Activated naive CD8-positive, alpha-beta T cell treated with anti-CD3 and anti-CD28 coated beads for 36 hours (primary cell): Measurements from ENCODE around the gene GRAMD1C. TPM values are rescaled to one million over a fixed set of nuclear protein-coding genes. Genes with fewer than 3 reads are reported as not detected.
A peak's percentile ranks its signal among the peaks of the same experiment; 100 is the strongest.
"Not testable (repeated sequence)": the region's sequence is repeated elsewhere in the genome, so short reads cannot be mapped to it uniquely, and the experiment has no call there.

ENCODE experiments used
- DNase-seq: peaks from one replicate; pipeline ENCODE4 v3.0.0; 2021
- H3K27ac Mint-ChIP-seq: one replicate; pipeline ENCODE4 v1.8.0; 2022; ENCODE audit warnings: mild to moderate bottlenecking, moderate library complexity, mixed read lengths
- H3K27me3 Mint-ChIP-seq: one replicate; pipeline ENCODE4 v1.8.0; 2022; ENCODE audit warnings: mild to moderate bottlenecking, mixed read lengths
- H3K36me3 Mint-ChIP-seq: one replicate; pipeline ENCODE4 v1.8.0; 2021; ENCODE audit warnings: mild to moderate bottlenecking, mixed read lengths
- H3K4me1 Mint-ChIP-seq: one replicate; pipeline ENCODE4 v1.8.0; 2021; ENCODE audit warnings: mixed read lengths
- H3K4me3 Mint-ChIP-seq: one replicate; pipeline ENCODE4 v1.8.0; 2022; ENCODE audit warnings: mild to moderate bottlenecking, moderate library complexity, mixed read lengths
- H3K9me3 Mint-ChIP-seq: one replicate; pipeline ENCODE4 v1.8.0; 2022; ENCODE audit warnings: mixed read lengths
- total RNA-seq, 2 experiments: library from RNA; stranded (reverse); gene quantifications; one replicate each; pipeline ENCODE4 v1.2.3, GENCODE V29; 2021

GRAMD1C gene
- total RNA-seq, 2 experiments from 2014 or later = 0.21 to 0.54 TPM

GRCh38 chr3:113839551-113839950 lies 963 bp downstream of the GRAMD1C start:
- H3K9me3 Mint-ChIP-seq = no peaks in the 10 kb centered on the region
- peaks cover 7% of the 10 kb centered on the region for H3K4me1 Mint-ChIP-seq
- H3K36me3 Mint-ChIP-seq = no peaks in the 10 kb centered on the region
- H3K27me3 Mint-ChIP-seq = no peaks in the 10 kb centered on the region
- H3K4me3 Mint-ChIP-seq = peak overlapping the region; percentile 13
- H3K27ac Mint-ChIP-seq = no peak overlapping the region
- DNase-seq = no peak

- no peaks in the 10 kb centered on the region for H3K27me3 Mint-ChIP-seq
- no peak overlapping the region for H3K4me3 Mint-ChIP-seq
- H3K9me3 Mint-ChIP-seq = no peaks in the 10 kb centered on the region
- DNase-seq = no peak
- H3K4me1 Mint-ChIP-seq = no peaks in the 10 kb centered on the region
- no peaks in the 10 kb centered on the region for H3K36me3 Mint-ChIP-seq
- H3K27ac Mint-ChIP-seq = no peak overlapping the region
These were observed 6.1 kb downstream of the GRAMD1C start for GRCh38 chr3:113844622-113845222.

- Mint-ChIP-seq H3K36me3 (no peaks in the 10 kb centered on the region), H3K4me1 (no peaks in the 10 kb centered on the region), H3K9me3 (no peaks in the 10 kb centered on the region), H3K4me3 (no peak overlapping the region), H3K27me3 (no peaks in the 10 kb centered on the region), H3K27ac (no peak overlapping the region)
- DNase-seq = no peak
These were observed 8.7 kb downstream of the GRAMD1C start for GRCh38 chr3:113847247-113847646.

- no peak overlapping the region for H3K27ac Mint-ChIP-seq
- H3K9me3 Mint-ChIP-seq = no peaks in the 10 kb centered on the region
- DNase-seq = no peak
- H3K27me3 Mint-ChIP-seq = no peaks in the 10 kb centered on the region
- H3K4me1 Mint-ChIP-seq = no peaks in the 10 kb centered on the region
- H3K4me3 Mint-ChIP-seq = no peak overlapping the region
- H3K36me3 Mint-ChIP-seq = no peaks in the 10 kb centered on the region
These were observed 9.3 kb downstream of the GRAMD1C start for GRCh38 chr3:113847664-113848461.

- not testable (repeated sequence) for H3K27ac Mint-ChIP-seq, H3K9me3 Mint-ChIP-seq, H3K36me3 Mint-ChIP-seq, H3K27me3 Mint-ChIP-seq, H3K4me1 Mint-ChIP-seq, H3K4me3 Mint-ChIP-seq, DNase-seq
These were observed 10.5 kb downstream of the GRAMD1C start for GRCh38 chr3:113849071-113849470.

GRCh38 chr3:113849841-113850240 lies 11.3 kb downstream of the GRAMD1C start:
- not testable (repeated sequence) for H3K27ac Mint-ChIP-seq, H3K27me3 Mint-ChIP-seq, H3K9me3 Mint-ChIP-seq, DNase-seq, H3K4me1 Mint-ChIP-seq, H3K36me3 Mint-ChIP-seq, H3K4me3 Mint-ChIP-seq

- not testable (repeated sequence) for H3K36me3 Mint-ChIP-seq, H3K4me3 Mint-ChIP-seq, H3K9me3 Mint-ChIP-seq, H3K27me3 Mint-ChIP-seq, H3K4me1 Mint-ChIP-seq, H3K27ac Mint-ChIP-seq, DNase-seq
These were observed 11.8 kb downstream of the GRAMD1C start for GRCh38 chr3:113850391-113850790.

GRCh38 chr3:113852506-113852905 lies 13.9 kb downstream of the GRAMD1C start:
- Mint-ChIP-seq H3K4me1 (no peaks in the 10 kb centered on the region), H3K9me3 (no peaks in the 10 kb centered on the region), H3K27me3 (no peaks in the 10 kb centered on the region), H3K4me3 (no peak overlapping the region), H3K27ac (no peak overlapping the region), H3K36me3 (no peaks in the 10 kb centered on the region)
- DNase-seq = no peak

GRCh38 chr3:113867506-113867905 lies 28.9 kb downstream of the GRAMD1C start:
- no peak overlapping the region for H3K27ac Mint-ChIP-seq
- H3K27me3 Mint-ChIP-seq = no peaks in the 10 kb centered on the region
- H3K4me1 Mint-ChIP-seq = no peaks in the 10 kb centered on the region
- no peak for DNase-seq
- no peaks in the 10 kb centered on the region for H3K36me3 Mint-ChIP-seq
- H3K4me3 Mint-ChIP-seq = no peak overlapping the region
- H3K9me3 Mint-ChIP-seq = peaks cover 1% of the 10 kb centered on the region

GRCh38 chr3:113873293-113873692 lies 34.7 kb downstream of the GRAMD1C start:
- no peak overlapping the region for H3K4me3 Mint-ChIP-seq
- H3K9me3 Mint-ChIP-seq = peaks cover 1% of the 10 kb centered on the region
- no peaks in the 10 kb centered on the region for H3K36me3 Mint-ChIP-seq
- no peaks in the 10 kb centered on the region for H3K4me1 Mint-ChIP-seq
- no peak overlapping the region for H3K27ac Mint-ChIP-seq
- no peak for DNase-seq
- H3K27me3 Mint-ChIP-seq = no peaks in the 10 kb centered on the region

- H3K4me3 Mint-ChIP-seq = no peak overlapping the region
- DNase-seq = no peak
- H3K27ac Mint-ChIP-seq = no peak overlapping the region
- H3K9me3 Mint-ChIP-seq = no peaks in the 10 kb centered on the region
- H3K4me1 Mint-ChIP-seq = no peaks in the 10 kb centered on the region
- no peaks in the 10 kb centered on the region for H3K27me3 Mint-ChIP-seq
- no peaks in the 10 kb centered on the region for H3K36me3 Mint-ChIP-seq
These were observed 35.4 kb downstream of the GRAMD1C start for GRCh38 chr3:113873814-113874526.

GRCh38 chr3:113878403-113878802 lies 39.8 kb downstream of the GRAMD1C start:
- Mint-ChIP-seq H3K27me3 (peaks cover 3% of the 10 kb centered on the region), H3K9me3 (no peaks in the 10 kb centered on the region), H3K27ac (no peak overlapping the region), H3K4me1 (no peaks in the 10 kb centered on the region), H3K36me3 (no peaks in the 10 kb centered on the region), H3K4me3 (no peak overlapping the region)
- DNase-seq = no peak

GRCh38 chr3:113885050-113885449 lies 46.5 kb downstream of the GRAMD1C start:
- Mint-ChIP-seq H3K4me1 (no peaks in the 10 kb centered on the region), H3K27ac (no peak overlapping the region), H3K36me3 (no peaks in the 10 kb centered on the region), H3K4me3 (no peak overlapping the region), H3K27me3 (no peaks in the 10 kb centered on the region), H3K9me3 (no peaks in the 10 kb centered on the region)
- DNase-seq = no peak

GRCh38 chr3:113890256-113890900 lies 51.8 kb downstream of the GRAMD1C start:
- no peak for DNase-seq
- no peak overlapping the region for H3K4me3 Mint-ChIP-seq

GRCh38 chr3:113894927-113895326 lies 56.3 kb downstream of the GRAMD1C start:
- Mint-ChIP-seq H3K4me3 (no peak overlapping the region), H3K27ac (no peak overlapping the region), H3K4me1 (peaks cover 5% of the 10 kb centered on the region), H3K36me3 (no peaks in the 10 kb centered on the region), H3K27me3 (no peaks in the 10 kb centered on the region), H3K9me3 (no peaks in the 10 kb centered on the region)
- DNase-seq = no peak

More at GRCh38 chr3:113890256-113890900, 51.8 kb downstream of the GRAMD1C start:
- Mint-ChIP-seq H3K36me3 (no peaks in the 10 kb centered on the region), H3K4me1 (no peaks in the 10 kb centered on the region), H3K27ac (no peak overlapping the region), H3K27me3 (no peaks in the 10 kb centered on the region), H3K9me3 (no peaks in the 10 kb centered on the region)
